Measurements from ENCODE around the gene LRIG2. TPM values are rescaled to one million over a fixed set of nuclear protein-coding genes. Genes with fewer than 3 reads are reported as not detected.
"Not testable (repeated sequence)": the region's sequence is repeated elsewhere in the genome, so short reads cannot be mapped to it uniquely, and the experiment has no call there.

Gene LRIG2
- total and polyA plus RNA-seq, 2 of the 13 experiments (the other 11 are each of a cell fraction or from before 2014, with no cell fraction given): 8.1 to 12.2 TPM

DNA sequence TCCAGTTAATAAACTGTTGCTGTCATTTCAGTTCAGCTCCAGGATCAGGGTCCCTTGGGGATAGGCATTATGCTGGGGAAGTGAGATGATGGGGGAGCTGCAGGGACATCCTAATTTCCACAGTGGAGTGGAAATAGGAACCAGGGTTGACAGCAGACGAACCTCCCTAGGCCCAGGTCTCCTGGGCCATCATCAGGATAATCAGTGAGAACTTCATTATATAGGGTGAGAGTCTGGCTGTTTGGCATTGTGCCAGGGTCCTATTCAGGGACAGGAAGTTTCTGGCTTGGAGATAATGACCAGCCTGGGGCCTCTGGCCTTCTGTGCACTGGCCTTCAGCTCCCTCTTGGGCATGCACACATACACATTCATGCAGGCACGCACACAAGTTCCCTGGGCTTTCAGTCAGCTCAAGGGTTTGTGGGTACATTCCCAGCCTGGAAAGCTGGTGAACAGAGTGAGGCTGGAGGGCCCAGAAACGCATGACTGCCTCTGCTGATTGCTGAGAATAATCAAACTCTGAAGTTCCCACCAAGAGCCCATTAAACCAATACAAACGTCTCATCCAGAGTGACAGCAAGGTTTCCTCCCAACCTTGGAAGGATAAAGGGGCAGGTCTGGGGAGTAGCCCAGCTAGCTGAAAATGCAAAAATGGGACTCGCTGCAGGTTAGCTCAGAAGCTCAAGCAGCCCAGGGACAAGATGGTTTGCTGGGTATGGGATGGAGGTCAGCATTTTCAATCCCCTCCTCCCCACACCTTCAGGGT is 13.9 kb upstream of the LRIG2 start (continued):
- TF ChIP-seq PHB2 (IDR thresholded peaks at IDR 0.05; ENCODE audit: partially characterized antibody): no peak
- TF ChIP-seq RERE (CRISPR knock-in tag; IDR thresholded peaks at IDR 0.05; ENCODE audit: low read depth): no peak
- no peak for TF ChIP-seq NCOR1 (IDR thresholded peaks at IDR 0.05; ENCODE audit: borderline replicate concordance, low read length)
- TF ChIP-seq MBD4 (IDR thresholded peaks at IDR 0.05; ENCODE audit: borderline replicate concordance, low read length): no peak
- TF ChIP-seq ZNF703 (CRISPR knock-in tag; IDR thresholded peaks at IDR 0.05; ENCODE audit: borderline replicate concordance): no peak
- no peak for TF ChIP-seq ZNF263 (CRISPR knock-in tag; IDR thresholded peaks at IDR 0.05)

DNA sequence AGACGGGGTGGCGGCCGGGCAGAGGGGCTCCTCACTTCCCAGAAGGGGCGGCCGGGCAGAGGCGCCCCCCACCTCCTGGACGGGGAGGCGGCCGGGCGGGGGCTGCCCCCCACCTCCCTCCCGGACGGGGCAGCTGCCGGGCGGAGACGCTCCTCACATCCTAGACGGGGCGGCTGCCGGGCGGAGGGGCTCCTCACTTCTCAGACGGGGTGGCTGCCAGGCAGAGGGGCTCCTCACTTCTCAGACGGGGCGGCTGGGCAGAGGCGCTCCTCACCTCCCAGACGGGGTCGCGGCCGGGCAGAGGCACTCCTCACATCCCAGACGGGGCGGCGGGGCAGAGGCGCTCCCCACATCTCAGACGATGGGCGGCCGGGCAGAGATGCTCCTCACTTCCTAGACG is 9.5 kb upstream of the LRIG2 start:
- H3K4me1 ChIP-seq (ENCODE audit: insufficient read depth, low read length): peaks cover 15% of the 10 kb centered on the region
- H3K27me3 ChIP-seq (ENCODE audit: control insufficient read depth in 1 of 2, insufficient read depth in 2 of 2, low read length in 2 of 2); in situ Hi-C loops (cut with HindIII; ENCODE audit: extremely low pct_ligation_motif_present, low pct_unique_long_range_greater_than_20kb); H3K9me3 ChIP-seq (ENCODE audit: low read length); H3K79me2 ChIP-seq (ENCODE audit: insufficient read depth, low read length); H3K36me3 ChIP-seq (replicated peaks in 1 of 2; ENCODE audit: control insufficient read depth in 1 of 2, insufficient read depth in 2 of 2, low read length in 2 of 2); H2AFZ ChIP-seq (ENCODE audit: low read length); intact Hi-C loops (cut with micrococcal nuclease; ENCODE audit: unreplicated experiment); H3K27ac ChIP-seq (ENCODE audit: extremely low read length, insufficient read depth, low read length); ATAC-seq; H3K9ac ChIP-seq (ENCODE audit: insufficient read depth, low read depth, low read length); CTCF ChIA-PET (ENCODE audit: low intra/inter-chr PET ratio, low total read pairs); FAIRE-seq; H3K4me2 ChIP-seq (ENCODE audit: low read depth, low read length); DNase-seq (ENCODE audit: low spot score); POLR2A ChIA-PET; BruUV-seq (replicated peaks); H4K20me1 ChIP-seq (ENCODE audit: insufficient read depth, low read length); H3K4me3 ChIP-seq (replicated peaks in 1 of 3; ENCODE audit: insufficient read depth in 1 of 3, low read depth in 2 of 3, low read length in 3 of 3): not testable (repeated sequence)
- WGBS (ENCODE audit: low lambda C conversion rate): 87% methylated on average over 30 of the region's 35 CpGs

All from HepG2 (cell line).